HT1080 (cell line): ENCODE measurements around the gene ATP11A. TPM values are rescaled to one million over a fixed set of nuclear protein-coding genes. Genes with fewer than 3 reads are reported as not detected.

ENCODE experiments used
- DNase-seq: peaks from one replicate; pipeline ENCODE4 v3.0.0-alpha.2; 2015; ENCODE audit warnings: low read depth
- total RNA-seq: library from RNA; depleted of rRNA; stranded (reverse); fragments of >200 nt; shearing (Covaris generic); gene quantifications from 2 replicates; pipeline ENCODE4 v1.2.3, GENCODE V29; 2014

Gene ATP11A
- total RNA-seq, 1 experiment from 2014 or later = 7.7 TPM

- DNase-seq = no peak
Measured at GRCh38 chr13:112741185-112741755, 51.4 kb downstream of the ATP11A start.

DNA sequence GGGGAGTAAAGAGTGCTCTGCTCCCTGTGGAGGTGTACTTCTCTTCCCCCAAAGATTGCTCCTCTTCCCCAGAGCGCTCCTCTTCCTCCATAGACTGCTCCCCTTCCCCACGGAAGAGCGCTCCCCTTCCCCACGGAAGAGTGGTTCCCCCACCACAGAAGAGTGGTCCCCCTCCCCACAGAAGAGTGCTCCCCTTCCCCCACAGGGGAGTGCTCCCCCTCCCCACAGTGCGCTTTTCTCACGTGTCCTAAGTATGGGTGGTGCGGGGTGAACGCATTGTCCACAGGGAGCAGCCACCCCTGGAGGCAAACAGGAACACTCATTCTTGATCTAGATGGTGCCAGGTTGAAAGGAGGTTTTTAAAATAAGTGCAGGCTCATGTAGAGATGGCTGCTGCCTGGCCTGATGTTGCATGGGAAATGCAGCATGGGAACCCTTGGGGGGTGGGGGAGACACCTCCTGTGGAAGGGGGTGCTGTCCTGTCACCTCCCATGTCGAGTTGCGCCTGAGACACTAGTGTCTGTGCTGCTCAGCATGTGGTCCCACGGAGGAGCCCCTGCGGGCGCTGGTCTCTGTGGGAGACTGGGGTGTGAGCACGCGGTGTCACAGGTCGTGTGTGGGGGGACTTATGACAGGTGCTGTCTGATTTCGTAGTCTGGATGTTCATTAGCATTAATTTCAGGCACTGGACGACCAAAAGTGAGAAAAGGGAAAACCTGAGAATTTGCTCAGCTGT, 52.2 kb downstream of the ATP11A start:
- no peak for DNase-seq

DNA sequence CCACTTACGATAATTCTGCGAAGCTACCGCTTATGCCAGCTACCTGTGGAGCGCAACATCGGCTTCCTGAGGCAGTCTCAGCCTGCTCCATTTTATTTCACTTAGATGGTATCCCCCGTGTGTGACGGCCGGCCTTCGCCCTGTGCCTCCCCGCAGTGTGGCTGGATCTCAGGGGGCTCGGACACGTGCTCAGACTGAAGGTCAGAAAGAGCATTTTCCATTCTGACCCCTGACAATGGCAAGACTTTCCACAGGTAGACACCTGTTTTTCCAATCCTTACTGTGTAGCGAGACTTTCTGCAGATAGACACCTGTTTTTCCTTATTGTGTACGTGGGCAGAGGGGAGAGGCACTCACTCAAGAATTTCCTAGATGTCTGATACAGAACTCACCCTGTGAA, 52.7 kb downstream of the ATP11A start:
- no peak for DNase-seq

DNA sequence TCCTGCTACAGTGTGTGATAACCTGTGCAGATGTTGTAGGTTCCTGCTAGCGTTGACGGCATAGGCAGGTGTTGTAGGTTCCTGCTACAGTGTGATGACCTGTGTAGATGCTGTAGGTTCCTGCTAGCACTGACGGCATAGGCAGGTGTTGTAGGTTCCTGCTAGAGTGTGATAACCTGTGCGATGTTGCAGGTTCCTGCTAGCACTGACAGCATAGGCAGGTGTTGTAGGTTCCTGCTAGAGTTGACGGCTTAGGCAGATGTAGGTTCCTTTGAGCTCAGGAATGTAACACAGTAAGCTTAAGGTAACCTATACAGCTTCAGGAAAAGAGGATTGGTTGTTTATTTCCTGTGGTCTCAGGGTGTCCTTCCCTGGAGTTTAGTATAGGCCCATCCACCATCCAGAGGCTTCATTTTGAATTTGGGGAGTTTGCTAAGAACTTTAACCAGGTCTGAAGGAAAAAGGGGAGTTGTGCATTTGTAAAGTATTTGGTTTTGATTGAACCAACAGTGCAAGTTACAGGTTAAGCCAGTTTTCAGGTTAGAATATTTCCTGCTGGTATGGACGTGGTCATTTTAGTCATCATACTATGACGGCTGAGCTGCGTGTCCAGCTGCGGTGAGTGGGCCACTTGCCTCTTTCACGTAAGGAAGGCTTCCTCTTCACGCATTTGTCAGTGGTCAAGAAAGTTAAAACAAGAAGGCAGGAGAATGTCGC, 53.8 kb downstream of the ATP11A start:
- DNase-seq = no peak

GRCh38 chr13:112744168-112745021, 54.6 kb downstream of the ATP11A start:
- peak; percentile 25 for DNase-seq

DNA sequence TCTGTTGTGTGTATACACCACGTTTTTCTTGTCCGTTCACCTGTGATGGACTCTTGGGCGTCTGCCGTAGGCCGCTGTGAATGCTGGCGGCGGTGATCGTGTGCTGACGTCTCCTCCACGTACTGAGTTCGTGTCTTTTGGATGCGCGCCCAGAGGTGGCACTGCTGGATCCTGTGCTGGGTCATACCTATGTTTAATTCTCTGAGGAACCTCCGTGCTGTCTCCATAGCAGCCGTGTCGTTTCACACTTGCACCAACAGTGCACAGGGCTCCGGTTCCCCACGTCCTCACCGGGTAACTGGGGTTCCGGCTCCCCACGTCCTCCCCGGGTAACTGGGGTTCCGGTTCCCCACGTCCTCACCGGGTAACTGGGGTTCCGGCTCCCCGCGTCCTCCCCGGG, 56.2 kb downstream of the ATP11A start:
- no peak for DNase-seq

DNA sequence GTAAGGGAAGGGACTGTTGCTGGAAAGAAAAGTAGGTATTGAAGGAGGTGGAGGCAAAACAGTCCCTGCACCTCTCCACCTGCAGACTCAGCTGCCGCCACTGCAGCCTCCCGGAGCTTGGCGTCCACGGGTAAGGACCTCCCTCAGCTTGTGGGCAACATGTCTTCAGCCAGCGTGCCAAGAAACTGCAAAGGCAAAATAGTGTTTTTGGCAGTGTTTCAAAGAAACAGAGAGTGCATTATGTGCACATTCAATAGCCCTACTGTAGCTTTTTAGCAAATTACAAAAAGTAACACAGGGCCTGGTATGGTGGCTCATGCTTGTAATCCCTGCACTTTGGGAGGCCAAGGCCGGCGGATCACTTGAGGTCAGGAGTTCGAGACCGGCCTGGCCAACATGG, 57.4 kb downstream of the ATP11A start:
- DNase-seq = no peak

DNA sequence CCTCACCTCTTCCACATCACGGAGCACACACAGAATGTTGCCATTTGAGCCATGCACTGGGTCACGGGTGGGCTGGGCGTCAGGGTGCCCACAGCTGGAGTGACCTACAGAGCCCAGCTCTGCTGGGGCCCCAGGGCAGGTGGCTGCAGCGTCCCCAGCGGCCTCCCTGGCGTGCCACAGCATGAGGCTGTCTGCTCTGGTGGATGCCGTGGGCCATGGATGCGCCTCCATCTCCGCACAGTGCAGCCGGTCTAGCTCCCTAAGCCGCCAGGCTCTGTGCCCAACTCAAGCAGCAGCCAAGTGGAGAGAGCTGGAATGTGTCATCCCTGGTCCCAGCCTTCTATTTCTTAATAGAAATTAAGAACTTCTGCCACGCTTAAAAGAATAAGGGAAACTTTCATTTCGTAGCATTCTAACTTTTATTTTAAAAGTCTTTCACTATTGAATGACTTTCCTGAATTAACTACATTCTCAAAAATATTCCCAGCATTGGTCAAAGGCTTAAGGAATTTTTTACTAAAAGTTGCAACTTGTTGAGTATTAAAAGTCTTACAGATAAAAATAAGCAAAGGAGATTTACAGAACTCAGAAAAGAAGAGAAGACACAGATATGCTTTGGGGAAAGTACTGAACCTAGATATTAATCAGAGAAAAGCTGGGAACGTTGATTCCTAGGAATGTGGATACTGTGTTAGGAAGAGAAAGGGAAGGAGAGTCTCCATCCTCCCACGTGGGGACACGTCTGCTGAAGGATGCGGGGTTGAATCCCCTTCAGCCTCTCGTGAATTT, 59.3 kb downstream of the ATP11A start:
- no peak for DNase-seq

DNA sequence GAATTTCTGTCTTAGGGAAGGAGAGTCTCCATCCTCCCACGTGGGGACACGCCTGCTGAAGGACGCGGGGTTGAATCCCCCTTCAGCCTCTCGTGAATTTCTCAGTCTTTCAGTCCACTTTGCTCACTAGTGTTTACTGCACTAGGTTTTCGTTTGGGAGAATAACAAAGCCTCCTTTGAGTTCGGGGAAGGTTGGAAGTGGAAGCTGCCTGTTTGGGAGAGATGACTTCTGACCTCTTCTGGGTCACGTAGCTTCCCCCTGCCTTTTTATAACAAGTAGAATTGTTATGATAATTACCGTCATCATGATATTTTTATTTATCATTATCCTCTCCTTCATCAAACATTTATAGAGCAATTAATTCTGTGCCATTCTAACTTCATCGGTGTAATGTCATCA, 60.7 kb downstream of the ATP11A start:
- no peak for DNase-seq

- no peak for DNase-seq
Measured at GRCh38 chr13:112751617-112752016, 61.8 kb downstream of the ATP11A start.

DNA sequence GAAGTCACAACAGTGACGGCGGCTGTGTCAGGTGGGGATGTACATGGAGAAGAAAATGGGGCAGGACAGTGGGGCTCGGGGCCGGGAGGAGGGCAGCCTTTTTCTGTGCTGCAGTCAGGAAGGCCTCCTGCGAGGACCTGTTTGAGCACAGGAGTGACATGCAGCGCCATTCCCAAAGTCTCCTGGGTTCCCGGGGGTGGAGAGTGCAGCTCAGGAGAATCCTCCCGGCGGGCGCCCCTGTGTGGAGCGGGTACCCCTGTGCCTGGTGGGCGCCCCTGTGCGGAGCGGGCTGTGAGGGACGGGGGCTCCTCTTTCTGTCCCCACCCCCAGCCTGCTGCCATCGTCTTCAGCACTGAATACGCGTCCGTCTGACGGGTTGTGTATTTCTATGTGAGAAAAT, 62.4 kb downstream of the ATP11A start:
- DNase-seq = no peak

GRCh38 chr13:112752711-112753541, 63.1 kb downstream of the ATP11A start:
- no peak for DNase-seq

- DNase-seq = no peak
Measured at GRCh38 chr13:112753833-112754232, 64.0 kb downstream of the ATP11A start.

DNA sequence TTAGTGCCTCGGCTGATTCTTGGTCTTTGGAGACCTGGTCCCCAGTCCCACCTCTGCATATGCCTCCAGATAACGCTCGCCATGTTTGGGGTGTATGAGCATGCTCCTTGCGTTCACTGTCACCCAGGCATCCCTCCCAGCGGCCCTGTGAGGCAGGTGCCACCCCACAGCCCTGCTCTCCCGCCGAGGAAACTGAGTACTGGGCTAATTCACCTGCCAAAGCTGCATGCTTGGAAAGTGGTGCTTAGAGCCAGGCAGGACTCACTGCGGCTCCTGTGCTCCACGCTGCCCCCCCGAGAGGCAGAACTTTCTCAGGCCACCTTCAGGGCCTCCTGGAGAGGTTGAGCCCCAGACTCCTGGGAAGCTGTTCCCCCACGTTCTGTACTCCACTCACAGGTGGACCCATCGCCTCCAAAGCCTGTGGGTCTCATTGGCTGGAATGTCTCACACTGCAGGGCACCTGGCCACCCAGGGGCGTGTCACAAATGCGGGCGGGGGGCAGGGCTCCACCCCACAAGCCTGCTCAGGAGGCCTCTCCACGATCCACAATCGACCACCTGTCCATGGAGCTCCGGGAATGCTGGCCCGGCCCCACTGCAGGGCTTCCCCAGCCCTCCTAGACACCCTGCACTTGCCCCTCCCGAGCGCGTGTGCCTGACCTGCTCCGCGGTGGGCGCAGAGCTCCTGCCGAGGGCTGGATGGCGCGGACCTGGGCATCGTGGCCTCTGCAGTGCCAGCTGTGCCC, 64.6 kb downstream of the ATP11A start:
- DNase-seq = no peak

- no peak for DNase-seq
Measured at GRCh38 chr13:112755331-112755730, 65.5 kb downstream of the ATP11A start.

GRCh38 chr13:112756081-112756480, 66.2 kb downstream of the ATP11A start:
- DNase-seq = no peak

DNA sequence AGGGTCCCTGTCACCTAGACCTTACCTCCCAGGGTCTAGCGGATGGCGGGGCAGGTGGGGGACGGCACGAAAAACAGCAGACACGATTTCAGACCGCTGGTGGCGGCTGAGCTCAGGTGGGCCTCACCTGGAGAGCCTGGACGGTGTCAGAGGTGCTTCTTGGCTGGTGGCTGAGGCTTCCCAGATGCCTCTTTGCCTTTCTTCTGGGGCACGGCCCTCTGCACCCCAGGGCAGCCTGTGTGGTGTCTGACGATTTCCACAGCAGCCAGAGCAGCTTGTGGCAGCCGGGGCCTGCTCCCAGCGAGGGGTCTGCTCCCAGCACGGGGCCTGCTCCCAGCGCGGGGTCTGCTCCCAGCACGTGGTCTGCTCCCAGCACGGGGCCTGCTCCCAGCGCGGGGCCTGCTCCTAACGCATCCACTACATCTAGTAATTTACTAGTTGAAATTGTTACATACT, 66.7 kb downstream of the ATP11A start:
- no peak for DNase-seq

GRCh38 chr13:112756967-112757758, 67.3 kb downstream of the ATP11A start:
- DNase-seq = no peak
